Measurements from ENCODE around the gene WASHC2C.

DNA sequence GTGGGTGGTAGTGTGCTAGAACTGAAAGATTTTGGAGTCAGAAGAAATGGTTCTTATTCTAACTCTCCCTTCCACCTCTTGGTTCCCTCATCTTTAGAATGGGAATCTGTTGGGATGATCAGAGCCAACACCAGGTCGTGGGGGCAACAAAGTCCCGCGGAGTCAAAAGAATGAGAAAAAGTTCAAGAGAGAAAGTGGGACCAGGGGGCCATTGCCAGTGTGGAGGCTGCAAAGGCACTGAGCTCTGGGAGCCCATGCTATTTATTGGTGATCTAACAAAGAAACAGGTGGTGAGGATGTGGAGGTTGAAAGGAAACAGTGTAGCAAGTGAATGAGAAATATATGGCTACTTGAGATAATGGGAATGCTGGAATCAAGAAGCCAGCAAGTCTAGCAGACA, 90.8 kb downstream of the WASHC2C start:
- TF ChIP-seq POLR2AphosphoS5 (IDR thresholded peaks at IDR 0.05) (no peak), POLR2A (IDR thresholded peaks at IDR 0.05) (no peak), EP300 (IDR thresholded peaks at IDR 0.05) (no peak)
- TF ChIP-seq, protein P1, sequence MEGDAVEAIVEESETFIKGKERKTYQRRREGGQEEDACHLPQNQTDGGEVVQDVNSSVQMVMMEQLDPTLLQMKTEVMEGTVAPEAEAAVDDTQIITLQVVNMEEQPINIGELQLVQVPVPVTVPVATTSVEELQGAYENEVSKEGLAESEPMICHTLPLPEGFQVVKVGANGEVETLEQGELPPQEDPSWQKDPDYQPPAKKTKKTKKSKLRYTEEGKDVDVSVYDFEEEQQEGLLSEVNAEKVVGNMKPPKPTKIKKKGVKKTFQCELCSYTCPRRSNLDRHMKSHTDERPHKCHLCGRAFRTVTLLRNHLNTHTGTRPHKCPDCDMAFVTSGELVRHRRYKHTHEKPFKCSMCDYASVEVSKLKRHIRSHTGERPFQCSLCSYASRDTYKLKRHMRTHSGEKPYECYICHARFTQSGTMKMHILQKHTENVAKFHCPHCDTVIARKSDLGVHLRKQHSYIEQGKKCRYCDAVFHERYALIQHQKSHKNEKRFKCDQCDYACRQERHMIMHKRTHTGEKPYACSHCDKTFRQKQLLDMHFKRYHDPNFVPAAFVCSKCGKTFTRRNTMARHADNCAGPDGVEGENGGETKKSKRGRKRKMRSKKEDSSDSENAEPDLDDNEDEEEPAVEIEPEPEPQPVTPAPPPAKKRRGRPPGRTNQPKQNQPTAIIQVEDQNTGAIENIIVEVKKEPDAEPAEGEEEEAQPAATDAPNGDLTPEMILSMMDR (IDR thresholded peaks at IDR 0.05): no peak

Measured in gastroesophageal sphincter (tissue), 3 donors.